GM19035 (cell line): ENCODE data around the gene PAIP1.
"Not testable (repeated sequence)": the region's sequence is repeated elsewhere in the genome, so short reads cannot be mapped to it uniquely, and the experiment has no call there.

Experiments used
- ATAC-seq: cut with Tn5 transposase; IDR thresholded peaks from one replicate; pipeline ENCODE4 v1.9.1; 2021; ENCODE audit not compliant: unreplicated experiment

PAIP1 gene

GRCh38 chr5:43556857-43557542, at the start of gene PAIP1:
TSS of gene PAIP1 (minus strand) at chr5:43557077. CDS start at chr5:43556846, 231 bp downstream.
- ATAC-seq = peak; percentile 80

GRCh38 chr5:43606351-43606750, 49.5 kb upstream of the PAIP1 start:
- no peak for ATAC-seq

- no peak for ATAC-seq
These were observed 47.8 kb upstream of the PAIP1 start for GRCh38 chr5:43604699-43605098.

GRCh38 chr5:43603344-43604217, 46.7 kb upstream of the PAIP1 start:
- peak; percentile 41 for ATAC-seq

- ATAC-seq = peak; percentile 75
These were observed 45.8 kb upstream of the PAIP1 start, which contains the start of gene NNT for GRCh38 chr5:43602461-43603343. TSS of gene NNT (plus strand) at chr5:43603180. CDS start at chr5:43609196, 6,016 bp downstream.

- ATAC-seq = peak; percentile 37
These were observed 44.8 kb upstream of the PAIP1 start for GRCh38 chr5:43601454-43602260.

GRCh38 chr5:43598927-43599326, 42.0 kb upstream of the PAIP1 start:
- not testable (repeated sequence) for ATAC-seq

GRCh38 chr5:43592363-43592762, 35.5 kb upstream of the PAIP1 start:
- no peak for ATAC-seq

GRCh38 chr5:43590700-43591099, 33.8 kb upstream of the PAIP1 start:
- no peak for ATAC-seq

- ATAC-seq = no peak
These were observed 32.4 kb upstream of the PAIP1 start for GRCh38 chr5:43589310-43589709.

- ATAC-seq = no peak
These were observed 32.0 kb upstream of the PAIP1 start for GRCh38 chr5:43588842-43589241.

- no peak for ATAC-seq
These were observed 27.4 kb upstream of the PAIP1 start for GRCh38 chr5:43584166-43584699.

- ATAC-seq = no peak
These were observed 26.8 kb upstream of the PAIP1 start for GRCh38 chr5:43583724-43584123.

GRCh38 chr5:43582082-43583005, 25.5 kb upstream of the PAIP1 start:
- no peak for ATAC-seq

- no peak for ATAC-seq
These were observed 24.5 kb upstream of the PAIP1 start for GRCh38 chr5:43581398-43581797.

- ATAC-seq = not testable (repeated sequence)
These were observed 23.7 kb upstream of the PAIP1 start for GRCh38 chr5:43580402-43581210.

- ATAC-seq = no peak
These were observed 16.2 kb upstream of the PAIP1 start for GRCh38 chr5:43573058-43573457.

GRCh38 chr5:43572357-43572756, 15.5 kb upstream of the PAIP1 start:
- ATAC-seq = no peak
